ENCODE data around the gene TENM3. TPM values are rescaled to one million over a fixed set of nuclear protein-coding genes. Genes with fewer than 3 reads are reported as not detected.

The TENM3 gene
- total RNA-seq, 2 donors from 2014 or later = 39.5 to 51.9 TPM

GRCh38 chr4:182421753-182422152, 178.6 kb downstream of the TENM3 start:
- no peak for DNase-seq
- Mint-ChIP-seq H3K27ac (no peak overlapping the region), H3K4me1 (peaks cover 4% of the 10 kb centered on the region), H3K36me3 (ENCODE audit: low read depth) (no peaks in the 10 kb centered on the region), H3K4me3 (no peak overlapping the region), H3K27me3 (ENCODE audit: insufficient read depth) (peaks cover 4% of the 10 kb centered on the region), H3K9me3 (peaks cover 6% of the 10 kb centered on the region)
- Histone ChIP-seq H3K4me1 (ENCODE audit: control insufficient read depth, insufficient read depth, low read length) (no peaks in the 10 kb centered on the region), H3K36me3 (ENCODE audit: control insufficient read depth, insufficient read depth, low read length) (no peaks in the 10 kb centered on the region), H3K27me3 (ENCODE audit: control insufficient read depth, insufficient read depth, low read length, poor library complexity, severe bottlenecking) (peaks cover 21% of the 10 kb centered on the region), H3K4me3 (ENCODE audit: low read length) (no peak overlapping the region), H3K9me3 (ENCODE audit: control insufficient read depth, low read length) (no peaks in the 10 kb centered on the region), H3K9ac (ENCODE audit: extremely low read depth, low read length, poor library complexity, severe bottlenecking) (no peak overlapping the region), H3K27ac (ENCODE audit: low read depth, low read length) (no peak overlapping the region)
- TF ChIP-seq, protein P1, sequence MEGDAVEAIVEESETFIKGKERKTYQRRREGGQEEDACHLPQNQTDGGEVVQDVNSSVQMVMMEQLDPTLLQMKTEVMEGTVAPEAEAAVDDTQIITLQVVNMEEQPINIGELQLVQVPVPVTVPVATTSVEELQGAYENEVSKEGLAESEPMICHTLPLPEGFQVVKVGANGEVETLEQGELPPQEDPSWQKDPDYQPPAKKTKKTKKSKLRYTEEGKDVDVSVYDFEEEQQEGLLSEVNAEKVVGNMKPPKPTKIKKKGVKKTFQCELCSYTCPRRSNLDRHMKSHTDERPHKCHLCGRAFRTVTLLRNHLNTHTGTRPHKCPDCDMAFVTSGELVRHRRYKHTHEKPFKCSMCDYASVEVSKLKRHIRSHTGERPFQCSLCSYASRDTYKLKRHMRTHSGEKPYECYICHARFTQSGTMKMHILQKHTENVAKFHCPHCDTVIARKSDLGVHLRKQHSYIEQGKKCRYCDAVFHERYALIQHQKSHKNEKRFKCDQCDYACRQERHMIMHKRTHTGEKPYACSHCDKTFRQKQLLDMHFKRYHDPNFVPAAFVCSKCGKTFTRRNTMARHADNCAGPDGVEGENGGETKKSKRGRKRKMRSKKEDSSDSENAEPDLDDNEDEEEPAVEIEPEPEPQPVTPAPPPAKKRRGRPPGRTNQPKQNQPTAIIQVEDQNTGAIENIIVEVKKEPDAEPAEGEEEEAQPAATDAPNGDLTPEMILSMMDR (conservative IDR thresholded peaks at IDR 0.05) = no peak
- 86 to 97% methylated on average over 5 of the region's 5 CpGs for WGBS, 2 experiments (ENCODE audit: insufficient coverage in 1 of 2, insufficient read length in 1 of 2)

GRCh38 chr4:182425302-182425701, 182.1 kb downstream of the TENM3 start:
- DNase-seq = no peak

GRCh38 chr4:182426901-182427300, 183.7 kb downstream of the TENM3 start:
- Histone ChIP-seq H3K9ac (ENCODE audit: extremely low read depth, low read length, poor library complexity, severe bottlenecking) (no peak overlapping the region), H3K4me1 (ENCODE audit: control insufficient read depth, insufficient read depth, low read length) (no peaks in the 10 kb centered on the region), H3K4me3 (ENCODE audit: low read length) (no peak overlapping the region), H3K27ac (ENCODE audit: low read depth, low read length) (no peak overlapping the region), H3K27me3 (ENCODE audit: control insufficient read depth, insufficient read depth, low read length, poor library complexity, severe bottlenecking) (peaks cover 17% of the 10 kb centered on the region), H3K36me3 (ENCODE audit: control insufficient read depth, insufficient read depth, low read length) (no peaks in the 10 kb centered on the region), H3K9me3 (ENCODE audit: control insufficient read depth, low read length) (no peaks in the 10 kb centered on the region)
- H3K9me3 Mint-ChIP-seq = no peaks in the 10 kb centered on the region
- H3K27ac Mint-ChIP-seq = no peak overlapping the region
- H3K27me3 Mint-ChIP-seq (ENCODE audit: insufficient read depth) = peaks cover 4% of the 10 kb centered on the region
- TF ChIP-seq, protein P1 (conservative IDR thresholded peaks at IDR 0.05) = no peak
- 100% methylated on average over 1 of the region's 1 CpG; no CpG with 5 or more reads in 1 of the 2 experiments for WGBS, 2 experiments (ENCODE audit: insufficient coverage in 1 of 2, insufficient read length in 1 of 2)
- no peak for DNase-seq
- no peaks in the 10 kb centered on the region for H3K36me3 Mint-ChIP-seq (ENCODE audit: low read depth)
- H3K4me1 Mint-ChIP-seq = no peaks in the 10 kb centered on the region
- H3K4me3 Mint-ChIP-seq = no peak overlapping the region

More at GRCh38 chr4:182425302-182425701, 182.1 kb downstream of the TENM3 start:
- Histone ChIP-seq H3K36me3 (ENCODE audit: control insufficient read depth, insufficient read depth, low read length) (no peaks in the 10 kb centered on the region), H3K4me1 (ENCODE audit: control insufficient read depth, insufficient read depth, low read length) (no peaks in the 10 kb centered on the region), H3K27ac (ENCODE audit: low read depth, low read length) (no peak overlapping the region), H3K9me3 (ENCODE audit: control insufficient read depth, low read length) (no peaks in the 10 kb centered on the region), H3K9ac (ENCODE audit: extremely low read depth, low read length, poor library complexity, severe bottlenecking) (no peak overlapping the region), H3K4me3 (ENCODE audit: low read length) (no peak overlapping the region), H3K27me3 (ENCODE audit: control insufficient read depth, insufficient read depth, low read length, poor library complexity, severe bottlenecking) (peaks cover 21% of the 10 kb centered on the region)
- no peak overlapping the region for H3K4me3 Mint-ChIP-seq
- no peaks in the 10 kb centered on the region for H3K36me3 Mint-ChIP-seq (ENCODE audit: low read depth)
- peaks cover 4% of the 10 kb centered on the region for H3K4me1 Mint-ChIP-seq
- WGBS, 2 experiments (ENCODE audit: insufficient coverage in 1 of 2, insufficient read length in 1 of 2) = 93 to 100% methylated on average over 2 of the region's 2 CpGs
- TF ChIP-seq, protein P1 (conservative IDR thresholded peaks at IDR 0.05) = no peak
- H3K9me3 Mint-ChIP-seq = no peaks in the 10 kb centered on the region
- no peak overlapping the region for H3K27ac Mint-ChIP-seq
- peaks cover 4% of the 10 kb centered on the region for H3K27me3 Mint-ChIP-seq (ENCODE audit: insufficient read depth)

All from endodermal cell (in vitro differentiated cells).